Measurements from ENCODE around the gene TNFRSF6B.

- TF ChIP-seq POLR2AphosphoS5 (IDR thresholded peaks at IDR 0.05) (no peak), CTCF (IDR thresholded peaks at IDR 0.05) (no peak)
Measured at GRCh38 chr20:63655249-63655648, 41.2 kb upstream of the TNFRSF6B start.
